Measurements from ENCODE around the gene TBC1D22B.

TBC1D22B gene

DNA sequence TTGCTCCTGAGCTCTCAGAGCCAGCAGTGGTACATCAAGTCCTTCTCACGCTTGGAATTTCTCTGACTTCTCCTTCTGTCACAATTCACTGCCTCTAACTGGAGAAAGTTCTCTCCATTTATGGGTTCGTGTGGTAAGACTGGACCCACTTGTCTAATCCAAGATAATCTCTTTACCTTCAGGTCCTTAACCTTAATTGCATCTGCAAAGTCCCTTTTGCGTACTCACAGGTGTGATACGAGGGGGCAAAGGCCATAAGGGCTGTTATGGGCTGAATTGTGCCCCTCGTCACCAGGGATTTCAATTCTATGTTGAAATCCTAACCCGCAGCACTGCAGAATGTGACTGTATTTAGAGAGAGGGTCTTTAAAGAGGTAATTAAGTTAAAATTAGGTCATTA, 27.5 kb upstream of the TBC1D22B start:
- TF ChIP-seq GATA3 (IDR thresholded peaks at IDR 0.05; ENCODE audit: low read depth, low read length): no peak
- TF ChIP-seq GATA2 (IDR thresholded peaks at IDR 0.05; ENCODE audit: low read depth, low read length): no peak

DNA sequence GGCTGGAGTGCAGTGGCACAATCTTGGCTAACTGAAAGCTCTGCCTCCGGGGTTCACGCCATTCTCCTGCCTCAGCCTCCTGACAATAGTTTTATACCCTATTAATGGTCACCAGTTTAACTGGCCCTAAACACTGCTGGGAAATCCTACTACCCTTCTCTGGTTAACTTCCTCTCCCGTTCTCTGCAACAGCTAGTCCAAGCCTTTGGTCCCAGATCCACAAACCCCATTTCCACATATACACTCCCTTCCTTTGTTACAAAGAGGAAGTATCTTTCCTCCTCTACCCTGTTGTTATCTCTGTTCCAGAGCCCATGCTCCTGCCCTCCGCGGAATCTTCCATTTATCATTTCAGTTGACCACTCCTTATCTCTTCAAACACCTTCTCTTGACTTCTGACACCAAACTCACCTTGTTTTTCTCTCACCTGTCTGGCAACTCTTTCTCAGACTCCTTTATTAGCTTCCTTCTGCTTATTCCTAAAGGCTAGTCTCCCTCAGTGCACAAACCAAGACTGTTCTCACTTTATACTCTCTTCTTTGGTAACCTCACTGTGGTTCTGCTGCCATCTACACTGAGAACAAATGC, 25.0 kb upstream of the TBC1D22B start:
- TF ChIP-seq GATA2 (IDR thresholded peaks at IDR 0.05; ENCODE audit: low read depth, low read length): no peak
- no peak for TF ChIP-seq GATA3 (IDR thresholded peaks at IDR 0.05; ENCODE audit: low read depth, low read length)

GRCh38 chr6:37233541-37233940, 24.0 kb upstream of the TBC1D22B start:
- no peak for TF ChIP-seq GATA3 (IDR thresholded peaks at IDR 0.05; ENCODE audit: low read depth, low read length)
- no peak for TF ChIP-seq GATA2 (IDR thresholded peaks at IDR 0.05; ENCODE audit: low read depth, low read length)

GRCh38 chr6:37236921-37237320, 20.7 kb upstream of the TBC1D22B start:
- TF ChIP-seq GATA3 (IDR thresholded peaks at IDR 0.05; ENCODE audit: low read depth, low read length): no peak
- no peak for TF ChIP-seq GATA2 (IDR thresholded peaks at IDR 0.05; ENCODE audit: low read depth, low read length)

GRCh38 chr6:37237789-37238188, 19.8 kb upstream of the TBC1D22B start:
- no peak for TF ChIP-seq GATA2 (IDR thresholded peaks at IDR 0.05; ENCODE audit: low read depth, low read length)
- TF ChIP-seq GATA3 (IDR thresholded peaks at IDR 0.05; ENCODE audit: low read depth, low read length): no peak

- no peak for TF ChIP-seq GATA2 (IDR thresholded peaks at IDR 0.05; ENCODE audit: low read depth, low read length)
- no peak for TF ChIP-seq GATA3 (IDR thresholded peaks at IDR 0.05; ENCODE audit: low read depth, low read length)
Measured at GRCh38 chr6:37238381-37238780, 19.2 kb upstream of the TBC1D22B start.

- TF ChIP-seq GATA2 (IDR thresholded peaks at IDR 0.05; ENCODE audit: low read depth, low read length) (no peak), GATA3 (IDR thresholded peaks at IDR 0.05; ENCODE audit: low read depth, low read length) (no peak)
Measured at GRCh38 chr6:37239526-37239925, 18.0 kb upstream of the TBC1D22B start.

DNA sequence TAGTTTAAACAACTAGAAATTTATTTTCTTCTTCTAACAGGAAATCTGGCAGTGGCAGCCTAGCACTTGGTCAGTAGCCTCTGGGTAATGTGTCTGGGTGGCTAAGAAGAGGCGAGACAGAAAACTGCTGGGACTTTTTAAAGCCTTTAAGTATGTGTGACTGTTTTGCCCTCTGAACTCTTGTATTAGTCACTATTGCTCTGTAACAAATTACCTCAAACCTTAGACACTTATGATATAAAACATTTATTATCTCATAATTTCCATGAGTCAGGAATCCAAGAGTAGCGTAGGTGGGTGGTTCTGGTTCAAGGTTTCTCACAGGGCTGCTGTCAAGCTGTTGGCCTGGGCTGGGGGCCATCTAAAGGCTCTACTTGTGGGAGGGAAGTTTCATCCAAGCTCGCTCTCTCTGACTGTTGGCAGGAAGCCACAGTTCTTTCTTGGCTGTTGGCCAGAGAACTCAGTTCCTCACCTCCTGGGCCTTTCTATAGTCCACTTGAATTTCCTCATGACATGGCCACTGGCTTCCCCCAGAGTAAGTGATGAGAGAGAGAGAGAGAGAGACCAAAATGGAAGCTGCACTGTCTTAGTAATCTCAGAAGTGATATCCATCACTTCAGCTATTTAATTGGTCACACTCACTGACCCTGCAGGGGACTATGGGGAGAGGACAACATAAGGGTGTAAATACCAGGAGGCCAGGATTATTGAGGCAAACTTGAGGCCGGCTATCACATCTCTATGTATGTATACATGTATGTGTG, 17.4 kb upstream of the TBC1D22B start:
- TF ChIP-seq GATA3 (IDR thresholded peaks at IDR 0.05; ENCODE audit: low read depth, low read length) (no peak), GATA2 (IDR thresholded peaks at IDR 0.05; ENCODE audit: low read depth, low read length) (no peak)

DNA sequence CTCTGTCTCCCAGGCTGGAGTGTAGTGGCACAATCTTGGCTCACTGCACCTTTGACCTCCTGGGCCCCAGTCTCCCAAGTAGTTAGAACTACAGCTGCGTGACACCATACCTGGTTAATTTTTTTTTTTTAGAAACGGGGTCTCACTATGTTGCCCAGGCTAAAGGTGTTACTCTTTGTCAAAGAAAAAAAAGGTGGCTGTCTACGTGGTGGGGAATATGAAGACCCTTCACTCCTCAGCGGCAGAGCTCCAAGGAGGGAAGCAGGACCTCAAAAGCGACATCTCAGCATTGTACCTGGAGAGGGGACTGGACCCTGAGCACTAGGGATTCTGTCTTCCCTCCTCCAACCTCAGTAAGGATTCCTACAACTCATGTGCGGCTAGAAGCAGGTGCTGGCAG, 16.4 kb upstream of the TBC1D22B start:
- TF ChIP-seq GATA3 (IDR thresholded peaks at IDR 0.05; ENCODE audit: low read depth, low read length) (no peak), GATA2 (IDR thresholded peaks at IDR 0.05; ENCODE audit: low read depth, low read length) (no peak)

GRCh38 chr6:37241775-37242428, 15.7 kb upstream of the TBC1D22B start:
- TF ChIP-seq GATA3 (IDR thresholded peaks at IDR 0.05; ENCODE audit: low read depth, low read length) (no peak), GATA2 (IDR thresholded peaks at IDR 0.05; ENCODE audit: low read depth, low read length) (no peak)

DNA sequence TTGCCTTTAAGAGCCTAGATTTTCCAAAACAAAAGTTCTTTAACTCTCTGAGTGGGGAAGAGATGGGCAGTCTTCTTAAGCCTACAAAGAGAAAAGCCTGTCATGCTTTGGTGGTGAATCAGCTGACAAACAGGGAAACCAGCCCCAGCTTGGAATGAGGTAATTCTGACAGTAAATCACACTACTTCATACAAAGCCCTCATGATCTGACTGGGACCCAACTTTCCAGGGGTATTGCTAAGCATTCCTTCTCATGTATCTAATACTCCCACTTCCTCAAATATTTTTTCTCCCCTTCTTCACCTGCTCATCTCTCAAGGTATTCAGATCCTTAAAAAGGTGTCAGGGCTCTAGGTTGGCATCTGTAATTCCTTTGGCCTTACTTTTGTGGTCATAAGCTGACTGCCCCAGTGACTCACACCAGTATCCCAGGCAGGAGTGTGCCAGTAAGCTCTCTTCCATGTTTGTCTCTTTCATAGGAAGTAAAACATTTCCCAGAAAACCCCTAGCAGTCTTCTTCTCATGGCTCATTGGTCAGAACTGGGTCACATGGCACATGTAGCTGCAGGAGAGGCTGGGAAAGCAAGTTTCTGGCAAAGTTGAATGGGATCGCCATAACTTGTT, 15.0 kb upstream of the TBC1D22B start:
- TF ChIP-seq GATA2 (IDR thresholded peaks at IDR 0.05; ENCODE audit: low read depth, low read length) (no peak), GATA3 (IDR thresholded peaks at IDR 0.05; ENCODE audit: low read depth, low read length) (no peak)

DNA sequence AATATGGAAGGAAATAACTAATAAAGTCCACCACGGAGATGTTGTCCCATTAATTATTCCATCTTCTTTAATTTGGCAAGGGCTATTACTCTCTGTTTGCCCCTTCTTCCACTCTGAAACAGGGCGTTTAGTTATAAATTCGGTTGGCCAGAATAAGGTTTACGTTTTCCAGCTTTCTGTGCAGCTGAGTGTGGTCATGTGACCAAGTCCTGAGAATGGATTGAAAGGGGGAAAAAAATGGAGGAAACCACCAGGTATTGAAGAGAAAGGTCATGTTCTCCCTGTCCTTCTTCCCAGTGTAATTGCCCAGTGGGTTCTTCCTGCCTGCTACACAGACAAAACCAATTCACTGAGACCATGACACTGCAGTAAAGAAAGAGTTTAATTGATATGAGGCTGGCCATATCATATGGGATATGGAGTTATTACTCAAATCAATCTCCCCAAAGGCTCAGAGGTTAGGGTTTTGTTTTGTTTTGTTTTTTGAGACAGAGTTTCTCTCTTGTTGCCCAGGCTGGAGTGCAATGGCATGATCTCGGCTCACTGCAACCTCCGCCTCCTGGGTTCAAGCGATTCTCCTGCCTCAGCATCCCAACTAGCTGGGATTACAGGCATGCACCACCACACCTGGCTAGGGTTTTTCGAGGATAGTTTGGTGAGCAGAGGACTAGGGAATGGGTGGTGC, 14.3 kb upstream of the TBC1D22B start:
- TF ChIP-seq GATA2 (IDR thresholded peaks at IDR 0.05; ENCODE audit: low read depth, low read length) (no peak), GATA3 (IDR thresholded peaks at IDR 0.05; ENCODE audit: low read depth, low read length) (no peak)

DNA sequence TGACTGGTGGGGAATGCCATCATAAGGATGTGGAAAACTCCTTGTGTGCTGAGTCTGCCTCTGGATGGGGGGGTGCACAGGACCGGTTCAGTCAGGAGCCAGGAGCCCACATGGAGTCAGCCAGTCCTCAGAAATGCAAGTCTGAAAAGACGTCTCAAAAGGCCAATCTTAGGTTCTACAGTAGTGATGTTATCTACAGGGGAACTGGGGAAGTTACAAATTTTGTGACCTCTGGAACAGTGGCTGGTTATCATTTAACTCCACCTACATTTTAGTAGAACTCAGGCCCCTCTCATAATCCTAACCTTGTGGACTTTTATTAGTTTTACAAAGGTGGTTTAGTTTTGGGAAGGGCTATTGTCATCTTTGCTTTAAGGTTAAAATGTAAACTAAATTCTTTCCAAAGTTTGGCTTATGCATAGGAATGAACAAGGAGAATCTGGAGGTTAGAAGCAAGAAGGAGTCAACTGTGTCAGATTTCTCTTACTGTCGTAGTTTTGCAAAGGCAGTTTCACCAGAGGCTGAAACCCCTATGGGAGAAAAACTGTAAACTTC, 13.7 kb upstream of the TBC1D22B start:
- TF ChIP-seq GATA3 (IDR thresholded peaks at IDR 0.05; ENCODE audit: low read depth, low read length) (no peak), GATA2 (IDR thresholded peaks at IDR 0.05; ENCODE audit: low read depth, low read length) (no peak)
